ENCODE data around the gene RNF212.

RNF212 gene

GRCh38 chr4:1033840-1034551 lies 79.4 kb downstream of the RNF212 start:
- no peak for DNase-seq

- DNase-seq, result no peak
These were observed 80.5 kb downstream of the RNF212 start for GRCh38 chr4:1032861-1033260.

- no peak for DNase-seq
These were observed 81.2 kb downstream of the RNF212 start for GRCh38 chr4:1031956-1032795.

- no peak for DNase-seq
These were observed 82.0 kb downstream of the RNF212 start for GRCh38 chr4:1031346-1031745.

GRCh38 chr4:1030559-1030958 lies 82.8 kb downstream of the RNF212 start:
- DNase-seq, result no peak

GRCh38 chr4:1030031-1030430 lies 83.3 kb downstream of the RNF212 start:
- no peak for DNase-seq

GRCh38 chr4:1029529-1029928 lies 83.8 kb downstream of the RNF212 start:
- DNase-seq, result no peak

GRCh38 chr4:1028574-1029220 lies 84.7 kb downstream of the RNF212 start:
- DNase-seq, result no peak

- no peak for DNase-seq
These were observed 85.5 kb downstream of the RNF212 start for GRCh38 chr4:1027915-1028238.

- no peak for DNase-seq
These were observed 86.0 kb downstream of the RNF212 start for GRCh38 chr4:1027219-1027914.

- peak in 1 of 2 donors; percentile 18 for DNase-seq
These were observed 87.2 kb downstream of the RNF212 start for GRCh38 chr4:1026115-1026514.

GRCh38 chr4:1024882-1025545 lies 88.3 kb downstream of the RNF212 start:
- DNase-seq, result no peak

- DNase-seq, result no peak
These were observed 89.2 kb downstream of the RNF212 start for GRCh38 chr4:1023895-1024740.

GRCh38 chr4:1023075-1023640 lies 90.2 kb downstream of the RNF212 start:
- no peak for DNase-seq

- no peak for DNase-seq
These were observed 90.7 kb downstream of the RNF212 start for GRCh38 chr4:1022739-1023066.

- DNase-seq, result no peak
These were observed 91.2 kb downstream of the RNF212 start for GRCh38 chr4:1022051-1022738.
